Activated naive CD8-positive, alpha-beta T cell treated with anti-CD3 and anti-CD28 coated beads, Interleukin-2, amount 50 U/mL, for 16 hours (primary cell): ENCODE data around the gene HIC1.

Source experiments
- DNase-seq: peaks from one replicate; pipeline ENCODE4 v3.0.0-alpha.2; 2020; ENCODE audit warnings: low read depth, low spot score

The HIC1 gene

GRCh38 chr17:2060681-2061440 is 6.0 kb downstream of the HIC1 start:
- DNase-seq = no peak

GRCh38 chr17:2061441-2061958 is 6.6 kb downstream of the HIC1 start:
- DNase-seq = no peak

- DNase-seq = no peak
These were observed 7.8 kb downstream of the HIC1 start for GRCh38 chr17:2062571-2063183.

- no peak for DNase-seq
These were observed 8.6 kb downstream of the HIC1 start for GRCh38 chr17:2063261-2064146.

GRCh38 chr17:2064147-2064489 is 9.2 kb downstream of the HIC1 start:
- no peak for DNase-seq

- DNase-seq = no peak
These were observed 9.6 kb downstream of the HIC1 start for GRCh38 chr17:2064520-2064971.

- DNase-seq = no peak
These were observed 10.3 kb downstream of the HIC1 start for GRCh38 chr17:2064980-2065785.

GRCh38 chr17:2065949-2066400 is 11.1 kb downstream of the HIC1 start:
- DNase-seq = no peak

- DNase-seq = no peak
These were observed 12.2 kb downstream of the HIC1 start for GRCh38 chr17:2067048-2067561.

- DNase-seq = no peak
These were observed 12.7 kb downstream of the HIC1 start for GRCh38 chr17:2067608-2068024.

GRCh38 chr17:2068031-2068518 is 13.2 kb downstream of the HIC1 start:
- DNase-seq = no peak

- DNase-seq = no peak
These were observed 13.7 kb downstream of the HIC1 start for GRCh38 chr17:2068519-2069051.

GRCh38 chr17:2070241-2071023 is 15.5 kb downstream of the HIC1 start:
- DNase-seq = no peak

GRCh38 chr17:2071024-2071385 is 16.1 kb downstream of the HIC1 start:
- DNase-seq = no peak

- DNase-seq = no peak
These were observed 16.8 kb downstream of the HIC1 start for GRCh38 chr17:2071455-2072281.

GRCh38 chr17:2074919-2075318 is 20.0 kb downstream of the HIC1 start:
- DNase-seq = no peak

- no peak for DNase-seq
These were observed 20.6 kb downstream of the HIC1 start for GRCh38 chr17:2075336-2076086.
